GM18907 (cell line): ENCODE data around the gene RHCG.

Source experiments
- ATAC-seq: cut with Tn5 transposase; IDR thresholded peaks from one replicate; pipeline ENCODE4 v1.9.1; 2021; ENCODE audit warnings: mild to moderate bottlenecking, moderate library complexity; ENCODE audit not compliant: unreplicated experiment

The RHCG gene

DNA sequence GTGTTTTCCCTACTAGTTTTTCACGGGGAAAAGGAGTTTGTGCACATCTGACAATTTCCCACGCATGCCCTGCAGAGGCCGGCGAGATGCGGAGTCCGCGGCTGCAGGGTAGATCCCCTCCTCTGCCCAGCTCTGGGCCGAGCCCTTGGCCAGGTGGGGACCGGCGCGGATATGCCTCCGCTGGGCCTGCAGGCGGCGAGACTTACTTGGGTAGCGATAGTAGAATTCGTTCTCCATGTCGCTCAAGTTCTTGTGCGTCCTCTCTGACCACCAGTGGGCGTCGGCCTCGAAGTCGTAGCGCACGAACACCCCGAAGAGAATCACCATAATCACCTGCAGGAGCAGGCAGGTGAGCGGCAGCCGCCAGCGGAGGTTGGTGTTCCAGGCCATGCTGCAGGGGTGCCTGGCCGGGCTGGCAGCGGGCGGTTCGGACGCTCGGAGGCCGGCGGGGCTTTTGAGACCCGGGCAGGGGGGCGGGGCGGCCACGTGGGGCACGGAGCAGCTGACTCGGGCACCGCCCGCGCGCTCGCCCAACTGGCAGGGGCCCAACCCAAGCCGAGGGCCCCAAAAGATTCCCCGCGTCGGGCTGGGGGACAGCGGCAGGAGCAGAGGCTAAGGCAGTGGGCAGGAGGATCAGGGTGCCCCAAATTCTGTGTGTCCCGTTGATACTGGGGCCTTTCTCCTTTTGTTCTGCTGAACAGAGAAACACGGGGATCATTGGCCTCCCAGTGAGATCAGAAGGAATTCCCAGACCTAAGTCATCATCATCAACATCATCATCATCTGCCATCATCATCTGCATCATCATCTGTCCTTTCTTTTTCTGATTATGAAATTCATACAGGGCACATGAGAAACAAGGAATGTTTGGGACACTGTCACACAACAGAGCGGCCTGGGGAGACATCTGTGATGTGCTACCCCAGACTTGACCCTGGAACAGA, at the start of gene RHCG:
Gene RHCG (minus strand): TSS at position 429 of the 944 bp plus-strand sequence. CDS start 39 bp downstream, at position 390.
- no peak for ATAC-seq

- ATAC-seq, result no peak
Observed at GRCh38 chr15:89543389-89543788, 47.0 kb upstream of the RHCG start.

GRCh38 chr15:89542369-89542768, 46.0 kb upstream of the RHCG start:
- ATAC-seq, result no peak

- ATAC-seq, result no peak
Observed at GRCh38 chr15:89539027-89539426, 42.6 kb upstream of the RHCG start.

DNA sequence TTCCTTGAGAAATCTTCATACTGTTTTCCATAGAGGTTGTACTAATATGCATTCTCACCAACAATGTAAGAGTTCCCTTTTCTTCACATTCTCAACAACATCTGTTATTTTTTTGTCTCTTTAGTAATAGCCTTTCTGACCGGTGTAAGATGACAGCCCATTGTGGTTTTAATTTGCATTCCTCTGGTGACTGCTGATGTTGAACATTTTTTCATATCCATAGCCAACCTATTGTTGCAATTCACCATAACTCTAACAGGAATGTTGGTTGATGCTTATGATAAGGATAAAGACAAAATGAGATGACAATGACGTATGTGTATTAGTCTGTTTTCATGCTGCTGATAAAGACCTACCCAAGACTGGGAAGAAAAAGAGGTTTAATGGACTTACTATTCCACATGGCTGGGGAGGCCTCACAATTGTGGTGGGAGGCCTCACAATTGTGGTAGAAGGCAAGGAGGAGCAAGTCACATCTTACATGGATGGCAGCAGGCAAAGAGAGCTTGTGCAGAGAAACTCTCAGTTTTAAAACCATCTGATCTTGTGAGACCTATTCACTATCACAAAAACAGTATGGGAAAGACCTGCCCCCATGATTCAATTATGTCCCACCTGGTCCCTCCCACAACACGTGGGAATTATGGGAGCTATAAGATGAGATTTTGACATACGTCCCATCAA, 37.6 kb upstream of the RHCG start:
- no peak for ATAC-seq

GRCh38 chr15:89531796-89532537, 35.6 kb upstream of the RHCG start:
- ATAC-seq, result no peak

DNA sequence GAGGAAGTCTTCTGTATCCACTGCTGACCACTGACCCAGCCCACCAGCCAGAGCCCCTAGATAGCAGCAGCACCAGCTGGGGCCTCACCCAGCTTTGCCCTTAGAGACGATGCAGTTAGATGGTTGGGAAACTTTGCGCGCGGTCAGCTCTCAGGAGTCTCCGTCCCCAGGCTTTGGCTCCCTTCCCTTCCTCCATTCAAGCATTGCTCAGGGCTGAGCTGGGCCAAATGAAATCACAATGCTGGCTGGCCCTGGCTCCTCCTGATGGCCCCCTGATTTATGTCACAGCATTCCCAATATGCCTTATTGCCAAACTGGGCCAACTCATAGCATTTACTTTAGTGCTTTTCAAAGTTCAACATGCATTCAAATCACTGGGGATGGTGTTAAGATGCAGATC, 34.6 kb upstream of the RHCG start:
- no peak for ATAC-seq

- ATAC-seq, result no peak
Observed at GRCh38 chr15:89528757-89529352, 32.5 kb upstream of the RHCG start.

- no peak for ATAC-seq
Observed at GRCh38 chr15:89526601-89527441, 30.4 kb upstream of the RHCG start.

GRCh38 chr15:89526181-89526580, 29.8 kb upstream of the RHCG start:
- no peak for ATAC-seq

DNA sequence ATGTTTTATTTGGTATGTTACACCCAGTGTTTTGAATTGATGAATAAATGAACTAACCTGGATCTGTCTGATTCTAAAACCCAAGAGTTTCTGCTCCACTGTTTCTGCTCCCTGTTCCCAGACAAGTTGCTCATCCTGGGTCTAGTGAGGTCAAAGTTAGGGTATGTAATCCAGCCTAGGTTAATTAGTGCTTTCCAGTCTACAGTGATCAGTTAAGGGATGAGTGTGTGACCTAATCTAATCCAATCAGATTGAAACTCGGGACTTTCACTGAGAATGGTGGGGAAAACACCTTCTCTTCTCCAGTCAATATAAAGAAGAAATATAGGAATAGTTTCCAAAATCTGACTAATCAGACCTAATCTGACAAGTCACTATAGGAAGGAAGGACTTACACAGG, 27.8 kb upstream of the RHCG start:
- no peak for ATAC-seq

DNA sequence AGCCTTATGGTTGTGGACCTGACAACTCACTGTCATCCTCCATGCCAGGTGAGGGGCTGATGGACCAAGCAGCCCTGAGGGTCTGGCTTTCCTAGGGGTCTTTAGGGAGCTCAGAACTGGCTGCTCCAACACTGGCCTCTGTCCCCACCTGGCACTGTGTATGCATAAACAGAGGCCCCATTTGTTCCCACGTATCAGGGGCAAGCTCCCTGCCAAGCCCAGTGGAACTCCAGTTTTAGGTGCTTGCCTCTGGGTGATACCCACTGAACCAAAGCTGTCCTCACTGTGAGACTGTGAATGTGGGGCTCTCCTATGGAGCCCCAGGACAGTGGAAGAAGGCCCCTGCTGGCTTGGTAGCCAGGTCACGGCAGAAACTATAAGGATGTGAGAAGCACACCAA, 26.7 kb upstream of the RHCG start:
- ATAC-seq, result no peak

- ATAC-seq, result no peak
Observed at GRCh38 chr15:89521605-89522004, 25.2 kb upstream of the RHCG start.

DNA sequence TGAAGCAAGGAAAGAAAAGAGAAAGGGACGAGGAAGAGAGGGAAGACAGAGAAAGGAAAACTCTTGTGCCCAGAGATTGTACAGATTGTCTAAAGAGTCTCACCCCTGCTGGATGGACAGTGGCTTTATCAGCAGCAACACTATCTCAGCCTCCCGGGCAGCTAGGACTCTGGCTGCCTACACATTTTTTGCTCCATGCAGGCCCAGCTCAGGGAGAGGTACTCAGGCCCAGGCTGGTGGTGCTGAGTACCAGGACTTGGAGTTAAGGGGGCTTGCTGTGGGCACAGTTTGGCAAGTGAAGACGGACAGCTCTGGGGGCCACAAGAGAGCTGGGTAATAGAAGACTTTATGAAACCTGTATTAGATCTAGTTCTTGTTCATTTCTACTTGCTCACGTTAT, 19.1 kb upstream of the RHCG start:
- no peak for ATAC-seq

DNA sequence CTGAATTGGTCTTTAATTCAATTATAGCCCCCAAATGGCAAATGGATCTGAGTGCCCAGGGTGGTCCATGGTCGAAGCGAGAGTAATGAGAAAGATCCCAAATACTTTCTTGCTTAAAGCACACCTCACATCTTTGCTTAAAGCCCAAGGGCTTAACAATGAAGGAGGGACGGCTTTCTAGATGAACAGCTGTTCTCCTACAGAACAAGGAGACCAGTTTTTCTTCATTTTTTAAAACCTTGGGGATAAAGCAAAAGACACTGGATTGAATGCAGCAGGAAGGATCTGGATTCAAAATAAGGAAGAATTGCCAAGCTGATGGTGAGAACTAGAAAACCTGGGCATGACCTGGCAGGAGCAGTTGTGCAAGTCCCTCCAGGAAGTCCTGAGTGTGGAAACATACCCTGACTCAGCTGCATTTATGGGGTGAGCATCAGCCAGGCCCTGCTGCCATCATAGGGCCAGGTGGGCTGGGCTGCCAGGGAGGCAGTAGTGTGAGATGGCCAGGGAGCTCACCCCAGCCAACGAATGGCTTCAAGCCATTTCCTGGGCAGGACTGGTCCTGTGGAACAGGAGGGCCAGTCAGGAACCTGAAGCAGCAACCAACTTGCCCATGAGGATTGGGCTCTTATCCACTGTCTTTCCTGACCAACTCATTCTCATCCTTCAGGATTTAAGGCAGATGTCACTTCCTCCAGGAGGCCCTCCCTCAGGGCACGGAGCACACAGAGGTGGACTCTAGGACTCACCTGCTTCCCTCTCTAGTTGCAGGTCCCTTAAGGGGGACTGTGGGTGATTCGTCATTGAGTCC, 18.4 kb upstream of the RHCG start:
- ATAC-seq, result no peak

DNA sequence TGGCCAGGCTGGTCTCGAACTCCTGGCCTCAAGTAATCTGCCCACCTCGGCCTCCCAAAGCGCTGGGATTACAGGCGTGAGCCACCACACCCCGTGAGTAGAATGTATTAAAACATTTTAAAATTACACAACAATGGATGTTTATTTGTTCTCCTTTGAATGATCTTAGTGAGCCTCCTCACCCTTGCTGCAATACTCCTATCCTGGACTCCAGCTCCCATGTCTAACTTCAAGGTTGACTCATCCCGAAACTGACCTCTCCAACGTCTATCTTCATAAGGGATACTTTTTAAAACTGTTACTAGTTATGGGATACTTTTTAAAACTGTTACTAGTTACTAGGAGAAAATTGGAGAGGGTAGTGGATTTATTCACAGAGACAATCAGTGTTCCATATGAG, 17.8 kb upstream of the RHCG start:
- ATAC-seq, result no peak

DNA sequence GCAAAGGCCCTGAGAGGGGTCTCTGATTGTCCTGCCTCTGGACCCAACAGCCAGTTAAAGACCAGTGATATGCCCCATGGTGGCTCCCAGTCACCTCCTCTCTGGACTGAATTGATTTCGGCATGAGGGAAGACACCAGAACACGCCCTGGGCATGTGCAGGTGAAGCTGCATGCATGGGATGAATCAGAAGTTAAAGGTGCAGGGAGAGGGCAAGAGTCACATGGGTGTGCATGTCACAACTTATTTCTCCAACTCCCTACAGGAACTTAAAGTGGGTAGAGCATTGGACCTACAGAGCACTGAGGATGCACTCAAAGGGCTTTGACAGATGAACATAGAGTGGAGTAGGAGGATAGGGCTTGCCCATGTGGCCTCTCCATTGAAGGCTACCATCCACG, 16.9 kb upstream of the RHCG start:
- no peak for ATAC-seq

DNA sequence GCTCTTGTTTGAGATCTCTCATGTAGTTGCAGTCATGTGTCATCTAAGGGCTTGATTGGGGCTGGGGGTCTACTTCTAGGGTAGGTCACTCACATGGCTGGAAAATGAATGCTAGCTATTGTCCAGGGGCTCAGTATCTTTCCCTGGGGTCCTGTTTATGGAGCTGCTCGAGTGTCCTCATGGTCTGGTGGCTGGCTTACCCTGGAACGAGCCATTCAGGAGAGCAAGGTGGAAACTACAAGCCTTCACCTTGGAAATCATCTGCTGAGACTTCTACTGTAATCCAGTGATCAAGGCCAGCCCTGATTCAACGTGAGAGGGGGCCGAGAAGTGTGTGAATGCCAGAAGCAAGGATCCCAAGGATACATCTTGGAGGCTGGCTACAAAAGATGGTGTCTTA, 16.2 kb upstream of the RHCG start:
- ATAC-seq, result no peak

DNA sequence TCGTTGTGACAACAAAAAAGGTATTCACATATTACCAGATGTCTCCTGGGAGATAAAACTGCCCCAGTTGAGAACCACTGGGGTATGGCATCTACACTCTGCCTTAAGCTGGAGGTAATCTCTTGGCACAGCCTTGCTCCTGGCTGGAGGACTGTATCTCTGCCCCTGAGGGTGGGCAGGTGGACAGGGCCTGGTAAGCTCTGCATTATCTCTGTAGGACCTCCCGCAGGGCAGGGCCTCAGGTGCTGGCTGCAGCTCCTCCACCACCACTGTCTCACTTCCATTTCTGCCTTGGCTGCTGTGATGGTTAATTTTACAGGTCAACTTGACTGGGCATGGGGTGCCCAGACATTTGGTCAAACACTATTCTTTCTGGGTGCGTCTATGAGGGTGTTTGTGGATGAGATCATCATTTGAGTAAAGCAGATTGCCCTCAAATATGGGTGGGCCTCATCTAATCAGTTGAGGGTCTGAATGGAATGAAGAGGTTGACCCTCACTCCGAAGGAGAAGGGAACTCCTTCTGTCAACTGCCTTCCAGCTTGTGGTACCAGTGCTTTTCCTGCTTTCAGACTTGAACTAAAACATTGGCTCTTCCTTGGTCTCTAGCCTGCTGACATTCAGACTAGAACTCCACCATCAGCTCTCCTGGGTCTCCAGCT, 9.8 kb upstream of the RHCG start:
- no peak for ATAC-seq
